ENCODE measurements around the gene PROSER2. TPM values are rescaled to one million over a fixed set of nuclear protein-coding genes. Genes with fewer than 3 reads are reported as not detected.
"Not testable (repeated sequence)": the region's sequence is repeated elsewhere in the genome, so short reads cannot be mapped to it uniquely, and the experiment has no call there.

PROSER2 gene
- total RNA-seq, 4 donors from 2014 or later, result 2.1 to 25.6 (median 6.5) TPM

GRCh38 chr10:11884706-11885423, 61.7 kb downstream of the PROSER2 start:
- no peak for TF ChIP-seq POLR2A (IDR thresholded peaks at IDR 0.05)
- no peak for TF ChIP-seq CTCF (IDR thresholded peaks at IDR 0.05)
- Histone ChIP-seq H3K4me1 (no peaks in the 10 kb centered on the region), H3K9me3 (no peaks in the 10 kb centered on the region), H3K27me3 (no peaks in the 10 kb centered on the region), H3K36me3 (no peaks in the 10 kb centered on the region), H3K27ac (no peak overlapping the region), H3K4me3 (no peak overlapping the region)
- DNase-seq, result no peak
- intact Hi-C loops (cut with DNase I; ENCODE audit: low total_unique reads), result no loop called here

DNA sequence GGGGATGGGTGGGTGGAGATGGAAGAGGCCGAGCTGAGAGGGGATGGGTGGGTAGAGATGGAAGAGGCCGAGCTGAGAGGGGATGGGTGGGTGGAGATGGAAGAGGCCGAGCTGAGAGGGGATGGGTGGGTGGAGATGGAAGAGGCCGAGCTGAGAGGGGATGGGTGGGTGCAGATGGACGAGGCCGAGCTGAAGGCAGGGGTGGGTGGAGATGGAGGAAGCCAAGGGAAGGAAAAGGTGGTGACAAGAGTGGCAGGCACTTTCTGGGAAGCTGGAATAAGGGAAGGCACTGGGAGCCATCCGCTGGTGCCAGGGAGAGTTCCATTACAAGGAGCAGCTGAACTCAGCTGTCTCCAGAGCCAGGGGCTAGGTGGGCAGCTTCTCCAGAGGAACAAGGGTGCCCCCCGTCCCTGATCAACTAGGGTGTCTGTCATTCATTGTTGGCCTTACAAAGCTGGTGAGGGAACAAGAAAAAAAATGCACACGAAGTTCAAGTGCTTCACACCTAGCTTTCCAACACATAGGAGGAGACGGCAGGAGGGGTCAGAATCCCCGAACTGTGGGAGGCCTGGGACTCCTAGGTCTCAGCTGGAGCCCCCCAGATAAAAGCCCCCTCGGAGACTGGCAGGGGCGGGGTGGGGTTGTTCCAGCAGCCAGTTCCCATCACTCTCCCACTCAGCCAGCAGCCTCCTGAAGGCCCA, 62.4 kb downstream of the PROSER2 start:
- H3K36me3 ChIP-seq, result no peaks in the 10 kb centered on the region
- H3K4me3 ChIP-seq, result no peak overlapping the region
- H3K4me1 ChIP-seq, result no peaks in the 10 kb centered on the region
- H3K27me3 ChIP-seq, result no peaks in the 10 kb centered on the region
- no peaks in the 10 kb centered on the region for H3K9me3 ChIP-seq
- H3K27ac ChIP-seq, result no peak overlapping the region
- DNase-seq, result no peak
- intact Hi-C loops (cut with DNase I; ENCODE audit: low total_unique reads), result no loop called here
- TF ChIP-seq POLR2A (IDR thresholded peaks at IDR 0.05) (no peak), CTCF (IDR thresholded peaks at IDR 0.05) (no peak)

DNA sequence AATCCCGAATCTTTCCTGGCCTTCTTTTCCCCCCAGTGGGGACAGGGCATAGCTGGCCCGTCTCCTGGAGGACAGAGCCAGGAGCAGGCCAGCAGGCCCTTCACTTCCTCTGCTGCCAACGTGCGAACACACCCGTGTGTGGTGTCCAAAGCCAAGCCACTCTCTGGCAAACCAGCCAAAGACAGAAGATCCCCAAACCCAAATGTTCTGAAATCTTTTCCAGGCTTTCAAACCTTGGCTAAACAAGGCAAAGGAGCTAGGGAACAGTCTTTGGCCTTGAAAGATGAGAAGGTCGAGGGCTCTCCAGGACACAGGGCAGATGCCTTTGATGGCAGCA, 63.0 kb downstream of the PROSER2 start:
- Histone ChIP-seq H3K9me3 (no peaks in the 10 kb centered on the region), H3K27ac (no peak overlapping the region), H3K4me1 (no peaks in the 10 kb centered on the region), H3K4me3 (no peak overlapping the region), H3K36me3 (no peaks in the 10 kb centered on the region), H3K27me3 (no peaks in the 10 kb centered on the region)
- intact Hi-C loops (cut with DNase I; ENCODE audit: low total_unique reads), result no loop called here
- no peak for TF ChIP-seq CTCF (IDR thresholded peaks at IDR 0.05)
- DNase-seq, result no peak

GRCh38 chr10:11886851-11887250, 63.7 kb downstream of the PROSER2 start:
- TF ChIP-seq POLR2A (IDR thresholded peaks at IDR 0.05), result no peak
- no peak for TF ChIP-seq CTCF (IDR thresholded peaks at IDR 0.05)
- Histone ChIP-seq H3K4me1 (no peaks in the 10 kb centered on the region), H3K27ac (no peak overlapping the region), H3K4me3 (no peak overlapping the region), H3K9me3 (no peaks in the 10 kb centered on the region), H3K27me3 (no peaks in the 10 kb centered on the region), H3K36me3 (no peaks in the 10 kb centered on the region)
- DNase-seq, result no peak
- intact Hi-C loops (cut with DNase I; ENCODE audit: low total_unique reads), result no loop called here

DNA sequence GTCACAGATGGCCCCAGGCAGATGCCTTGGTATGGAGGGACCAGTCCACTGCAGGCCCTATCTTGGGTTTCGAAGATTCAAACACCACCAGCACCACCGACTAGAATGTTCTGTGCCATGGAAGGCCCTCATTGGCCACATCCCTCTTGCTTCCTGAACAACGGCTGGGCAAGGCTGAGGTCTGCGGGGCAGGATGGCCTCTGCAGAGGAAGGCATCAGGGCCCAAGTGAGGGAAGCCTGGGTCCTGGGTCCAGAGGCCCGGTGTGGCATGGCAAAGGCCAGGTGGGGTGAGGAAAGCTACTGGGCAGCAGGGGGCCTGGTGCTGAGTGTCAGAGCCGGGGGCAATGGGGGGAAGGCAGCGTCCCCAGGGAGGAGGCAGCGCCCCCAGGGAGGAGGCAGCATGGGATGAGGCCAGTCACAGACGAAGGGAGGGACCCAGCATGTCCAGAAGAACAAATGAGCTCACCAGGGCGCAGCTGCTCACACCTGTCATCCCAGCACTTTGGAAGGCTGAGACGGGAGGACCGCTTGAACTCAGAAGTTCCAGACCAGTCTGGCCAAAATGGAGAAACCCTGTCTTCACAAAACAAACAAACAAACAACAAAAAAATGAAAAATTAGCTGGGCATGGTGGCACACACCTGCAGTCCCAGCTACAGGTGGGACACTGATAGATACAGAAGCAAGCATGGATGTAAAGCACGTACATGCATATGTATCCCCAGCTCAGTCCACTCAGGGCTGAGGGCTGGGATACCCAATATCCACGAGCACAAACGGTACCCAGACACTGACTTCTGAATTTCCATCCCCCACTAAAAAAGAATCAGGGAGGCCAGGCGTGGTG, 64.4 kb downstream of the PROSER2 start:
- H3K27ac ChIP-seq, result no peak overlapping the region
- intact Hi-C loops (cut with DNase I; ENCODE audit: low total_unique reads), result no loop called here
- H3K9me3 ChIP-seq, result no peaks in the 10 kb centered on the region
- H3K4me1 ChIP-seq, result no peaks in the 10 kb centered on the region
- H3K4me3 ChIP-seq, result no peak overlapping the region
- no peaks in the 10 kb centered on the region for H3K27me3 ChIP-seq
- TF ChIP-seq CTCF (IDR thresholded peaks at IDR 0.05) (no peak), POLR2A (IDR thresholded peaks at IDR 0.05) (no peak)
- no peak for DNase-seq
- no peaks in the 10 kb centered on the region for H3K36me3 ChIP-seq

DNA sequence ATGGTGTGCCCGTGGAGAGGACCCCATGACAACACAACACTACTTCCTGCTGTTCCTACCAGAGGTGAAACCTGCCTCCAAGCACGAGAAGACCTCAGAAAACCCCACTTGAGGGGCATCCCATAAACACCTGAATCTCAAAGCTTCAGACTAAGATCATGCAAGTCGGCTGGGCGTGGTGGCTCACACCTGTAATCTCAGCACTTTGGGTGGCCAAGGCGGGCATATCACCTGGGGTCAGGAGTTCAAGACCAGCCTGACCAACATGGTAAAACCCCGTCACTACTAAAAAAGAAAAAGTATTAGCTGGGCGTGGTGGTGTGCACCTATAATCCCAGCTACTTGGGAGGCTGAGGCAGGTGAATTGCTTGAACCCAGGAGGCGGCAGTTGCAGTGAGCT, 66.1 kb downstream of the PROSER2 start:
- intact Hi-C loops (cut with DNase I; ENCODE audit: low total_unique reads), result not testable (repeated sequence)

More for the DNA sequence above, 66.1 kb downstream of the PROSER2 start:
- not testable (repeated sequence) for H3K4me3 ChIP-seq, H3K27ac ChIP-seq, H3K9me3 ChIP-seq, DNase-seq, H3K36me3 ChIP-seq, H3K27me3 ChIP-seq, H3K4me1 ChIP-seq

Measured in uterus (tissue), 4 donors.